ENCODE results near the gene OR2A2. TPM values are rescaled to one million over a fixed set of nuclear protein-coding genes. Genes with fewer than 3 reads are reported as not detected.

OR2A2 gene
- total RNA-seq, 4 donors from 2014 or later = not detected

DNA sequence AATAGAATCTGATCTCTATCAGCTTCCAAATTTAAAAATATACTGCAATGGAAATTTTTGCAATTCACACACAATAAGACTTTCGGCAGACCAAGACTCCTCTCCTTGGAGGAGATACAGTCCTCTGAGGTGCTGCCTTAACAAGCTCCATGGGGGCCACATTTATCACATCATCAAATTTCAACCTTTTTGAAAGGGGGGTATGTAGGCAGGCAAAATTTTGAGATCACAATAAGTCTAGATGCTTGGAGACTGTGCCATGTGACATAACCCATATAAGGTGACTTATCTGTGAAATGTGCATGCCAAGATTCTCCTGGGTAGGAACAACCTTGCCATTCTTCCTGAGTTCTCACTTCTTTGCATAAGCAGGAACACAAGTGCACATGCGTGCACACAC, 23.4 kb upstream of the OR2A2 start, which contains the start of gene OR2A12:
Gene OR2A12 (plus strand): TSS at position 301 of the 400 bp plus-strand sequence. CDS start 8,830 bp downstream, outside the sequence.
- H3K4me3 ChIP-seq = no peak within 1 kb of the TSS
- H3K27ac ChIP-seq = no peak within 1 kb of the TSS
- H3K36me3 ChIP-seq = no peaks in the 10 kb centered on the region
- H3K4me1 ChIP-seq = no peaks in the 10 kb centered on the region
- 82 to 90% methylated on average over 2 of the region's 2 CpGs for WGBS, 2 donors
- H3K9me3 ChIP-seq = peaks cover 0 to 4% (median 0%) of the 10 kb centered on the region in 4 donors
- DNase-seq (ENCODE audit: low spot score in 2 of 2) = no peak
- no peak for TF ChIP-seq POLR2A (IDR thresholded peaks at IDR 0.05)
- no peak for TF ChIP-seq EP300 (IDR thresholded peaks at IDR 0.05)
- TF ChIP-seq, protein P1, sequence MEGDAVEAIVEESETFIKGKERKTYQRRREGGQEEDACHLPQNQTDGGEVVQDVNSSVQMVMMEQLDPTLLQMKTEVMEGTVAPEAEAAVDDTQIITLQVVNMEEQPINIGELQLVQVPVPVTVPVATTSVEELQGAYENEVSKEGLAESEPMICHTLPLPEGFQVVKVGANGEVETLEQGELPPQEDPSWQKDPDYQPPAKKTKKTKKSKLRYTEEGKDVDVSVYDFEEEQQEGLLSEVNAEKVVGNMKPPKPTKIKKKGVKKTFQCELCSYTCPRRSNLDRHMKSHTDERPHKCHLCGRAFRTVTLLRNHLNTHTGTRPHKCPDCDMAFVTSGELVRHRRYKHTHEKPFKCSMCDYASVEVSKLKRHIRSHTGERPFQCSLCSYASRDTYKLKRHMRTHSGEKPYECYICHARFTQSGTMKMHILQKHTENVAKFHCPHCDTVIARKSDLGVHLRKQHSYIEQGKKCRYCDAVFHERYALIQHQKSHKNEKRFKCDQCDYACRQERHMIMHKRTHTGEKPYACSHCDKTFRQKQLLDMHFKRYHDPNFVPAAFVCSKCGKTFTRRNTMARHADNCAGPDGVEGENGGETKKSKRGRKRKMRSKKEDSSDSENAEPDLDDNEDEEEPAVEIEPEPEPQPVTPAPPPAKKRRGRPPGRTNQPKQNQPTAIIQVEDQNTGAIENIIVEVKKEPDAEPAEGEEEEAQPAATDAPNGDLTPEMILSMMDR (IDR thresholded peaks at IDR 0.05) = no peak
- no peaks in the 10 kb centered on the region for H3K27me3 ChIP-seq

GRCh38 chr7:144086730-144087129, 22.7 kb upstream of the OR2A2 start:
- peaks cover 0 to 9% (median 0%) of the 10 kb centered on the region in 4 donors for H3K9me3 ChIP-seq
- no peak overlapping the region for H3K27ac ChIP-seq
- no peak for TF ChIP-seq POLR2A (IDR thresholded peaks at IDR 0.05)
- TF ChIP-seq EP300 (IDR thresholded peaks at IDR 0.05) = no peak
- TF ChIP-seq, protein P1 (IDR thresholded peaks at IDR 0.05) = no peak
- no peaks in the 10 kb centered on the region for H3K36me3 ChIP-seq
- DNase-seq (ENCODE audit: low spot score in 2 of 2) = no peak
- no peaks in the 10 kb centered on the region for H3K4me1 ChIP-seq
- H3K27me3 ChIP-seq = no peaks in the 10 kb centered on the region
- H3K4me3 ChIP-seq = no peak overlapping the region
- 64 to 66% methylated on average over 4 of the region's 4 CpGs for WGBS, 2 donors

DNA sequence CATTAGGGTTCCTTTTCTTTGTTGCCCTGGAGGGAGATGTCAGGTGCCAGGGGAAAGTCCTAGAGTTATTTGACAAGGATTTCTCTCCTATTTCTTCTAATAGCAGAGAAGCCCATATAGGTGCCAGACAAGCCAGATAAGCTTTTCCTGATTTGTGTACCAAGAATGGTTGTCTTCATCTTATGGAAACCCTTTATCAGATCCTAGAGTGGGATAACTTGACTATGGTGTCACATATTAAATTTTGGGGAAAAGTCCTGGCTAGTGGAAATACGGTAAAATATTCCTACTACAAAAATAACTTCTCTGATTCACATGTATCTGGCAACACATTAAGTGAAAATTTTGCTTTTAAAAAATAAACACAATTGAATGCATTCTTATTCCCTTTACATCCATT, 22.2 kb upstream of the OR2A2 start:
- H3K27me3 ChIP-seq = no peaks in the 10 kb centered on the region
- peaks cover 0 to 9% (median 0%) of the 10 kb centered on the region in 4 donors for H3K9me3 ChIP-seq
- DNase-seq (ENCODE audit: low spot score in 2 of 2) = no peak
- WGBS, 2 donors = 52 to 66% methylated on average over 1 of the region's 1 CpG
- TF ChIP-seq POLR2A (IDR thresholded peaks at IDR 0.05) = no peak
- TF ChIP-seq EP300 (IDR thresholded peaks at IDR 0.05) = no peak
- TF ChIP-seq, protein P1 (IDR thresholded peaks at IDR 0.05) = no peak
- no peaks in the 10 kb centered on the region for H3K4me1 ChIP-seq
- no peak overlapping the region for H3K4me3 ChIP-seq
- no peak overlapping the region for H3K27ac ChIP-seq
- no peaks in the 10 kb centered on the region for H3K36me3 ChIP-seq

DNA sequence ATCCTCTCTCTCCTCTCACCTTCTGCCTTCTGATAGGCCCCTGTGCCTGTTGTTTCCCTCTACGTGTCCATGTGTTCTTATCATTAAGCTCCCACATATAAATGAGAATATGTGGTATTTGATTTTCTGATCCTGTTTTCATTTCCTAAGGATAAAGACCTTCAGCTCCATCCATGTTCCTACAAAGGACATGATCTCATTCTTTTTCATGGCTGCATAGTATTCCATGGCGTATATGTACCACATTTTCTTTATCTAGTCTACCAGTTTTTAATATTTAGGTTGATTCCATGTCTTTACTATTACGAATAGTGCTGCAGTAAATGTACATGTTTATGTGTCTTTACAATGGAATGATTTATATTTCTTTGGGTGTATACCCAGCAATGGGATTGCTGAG, 18.7 kb upstream of the OR2A2 start:
- H3K27me3 ChIP-seq = no peaks in the 10 kb centered on the region
- 92 to 93% methylated on average over 3 of the region's 3 CpGs for WGBS, 2 donors
- TF ChIP-seq, protein P1 (IDR thresholded peaks at IDR 0.05) = no peak
- TF ChIP-seq POLR2A (IDR thresholded peaks at IDR 0.05) = no peak
- TF ChIP-seq EP300 (IDR thresholded peaks at IDR 0.05) = no peak

DNA sequence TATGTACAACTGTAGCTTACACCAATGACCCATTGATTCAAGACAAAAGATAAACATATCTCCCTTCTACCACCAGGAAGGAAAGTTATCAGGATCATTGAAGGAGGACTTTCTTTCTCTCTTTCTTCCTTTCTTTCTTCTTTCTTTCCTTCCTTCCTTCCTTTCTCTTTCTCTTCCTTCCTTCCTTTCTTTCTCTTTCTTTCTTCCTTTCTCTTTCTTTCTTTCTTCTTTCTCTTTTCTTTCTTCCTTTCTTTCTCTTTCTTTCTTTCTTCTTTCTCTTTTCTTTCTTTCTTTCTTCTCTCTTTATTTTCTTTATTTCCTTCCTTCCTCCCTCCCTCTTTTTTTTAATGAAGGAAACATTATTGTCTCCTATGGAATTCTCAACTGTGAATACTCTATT, 10.6 kb upstream of the OR2A2 start:
- Histone ChIP-seq H3K27ac (no peak overlapping the region), H3K36me3 (no peaks in the 10 kb centered on the region), H3K4me1 (no peaks in the 10 kb centered on the region), H3K4me3 (no peak overlapping the region), H3K27me3 (no peaks in the 10 kb centered on the region), H3K9me3 (no peaks in the 10 kb centered on the region)
- DNase-seq (ENCODE audit: low spot score in 2 of 2) = no peak
- TF ChIP-seq POLR2A (IDR thresholded peaks at IDR 0.05) (no peak), EP300 (IDR thresholded peaks at IDR 0.05) (no peak)
- TF ChIP-seq, protein P1 (IDR thresholded peaks at IDR 0.05) = no peak

More for the DNA sequence above, 18.7 kb upstream of the OR2A2 start:
- Histone ChIP-seq H3K4me1 (no peaks in the 10 kb centered on the region), H3K36me3 (no peaks in the 10 kb centered on the region), H3K4me3 (no peak overlapping the region), H3K27ac (no peak overlapping the region), H3K9me3 (peaks cover 0 to 9% (median 0%) of the 10 kb centered on the region in 4 donors)
- DNase-seq (ENCODE audit: low spot score in 2 of 2) = no peak

Data from tibial nerve (tissue), 4 donors.